Effector memory CD8-positive, alpha-beta T cell (primary cell): Measurements from ENCODE around the gene CFAP47.
"Not testable (repeated sequence)": the region's sequence is repeated elsewhere in the genome, so short reads cannot be mapped to it uniquely, and the experiment has no call there.

ENCODE experiments used
- ATAC-seq: fragments of 150-1000 bp; cut with Tn5 transposase; replicated peaks from 2 replicates; pipeline ENCODE4 v1.10.0; 2021; ENCODE audit warnings: mild to moderate bottlenecking, moderate library complexity
- DNase-seq, 3 experiments: peaks; one replicate each; pipeline ENCODE4 v3.0.0; 2021
- H3K27ac Mint-ChIP-seq, 2 donors: one replicate each; pipeline ENCODE4 v1.8.0; 2022; ENCODE audit warnings: mild to moderate bottlenecking in 2 of 2, mixed read lengths in 2 of 2, moderate library complexity in 2 of 2
- H3K27me3 Mint-ChIP-seq, 2 donors: one replicate each; pipeline ENCODE4 v1.8.0; 2022; ENCODE audit warnings: mixed read lengths in 2 of 2
- H3K36me3 Mint-ChIP-seq: one replicate; pipeline ENCODE4 v1.8.0; 2022; ENCODE audit warnings: mild to moderate bottlenecking, moderate library complexity, mixed read lengths; ENCODE audit not compliant: insufficient read depth
- H3K4me1 Mint-ChIP-seq, 2 donors: one replicate each; pipeline ENCODE4 v1.8.0; 2022; ENCODE audit warnings: low read depth in 2 of 2, mixed read lengths in 2 of 2
- H3K4me3 Mint-ChIP-seq, 2 donors: one replicate each; pipeline ENCODE4 v1.8.0; 2022; ENCODE audit warnings: mild to moderate bottlenecking in 2 of 2, mixed read lengths in 2 of 2, moderate library complexity in 2 of 2
- H3K9me3 Mint-ChIP-seq, 2 donors: one replicate each; pipeline ENCODE4 v1.8.0; 2022; ENCODE audit warnings: mixed read lengths in 2 of 2
- total RNA-seq, 9 experiments: gene quantifications; one replicate each; lab custom pipeline; 2026; lab: John Stamatoyannopoulos, UW

Gene CFAP47, protein sequence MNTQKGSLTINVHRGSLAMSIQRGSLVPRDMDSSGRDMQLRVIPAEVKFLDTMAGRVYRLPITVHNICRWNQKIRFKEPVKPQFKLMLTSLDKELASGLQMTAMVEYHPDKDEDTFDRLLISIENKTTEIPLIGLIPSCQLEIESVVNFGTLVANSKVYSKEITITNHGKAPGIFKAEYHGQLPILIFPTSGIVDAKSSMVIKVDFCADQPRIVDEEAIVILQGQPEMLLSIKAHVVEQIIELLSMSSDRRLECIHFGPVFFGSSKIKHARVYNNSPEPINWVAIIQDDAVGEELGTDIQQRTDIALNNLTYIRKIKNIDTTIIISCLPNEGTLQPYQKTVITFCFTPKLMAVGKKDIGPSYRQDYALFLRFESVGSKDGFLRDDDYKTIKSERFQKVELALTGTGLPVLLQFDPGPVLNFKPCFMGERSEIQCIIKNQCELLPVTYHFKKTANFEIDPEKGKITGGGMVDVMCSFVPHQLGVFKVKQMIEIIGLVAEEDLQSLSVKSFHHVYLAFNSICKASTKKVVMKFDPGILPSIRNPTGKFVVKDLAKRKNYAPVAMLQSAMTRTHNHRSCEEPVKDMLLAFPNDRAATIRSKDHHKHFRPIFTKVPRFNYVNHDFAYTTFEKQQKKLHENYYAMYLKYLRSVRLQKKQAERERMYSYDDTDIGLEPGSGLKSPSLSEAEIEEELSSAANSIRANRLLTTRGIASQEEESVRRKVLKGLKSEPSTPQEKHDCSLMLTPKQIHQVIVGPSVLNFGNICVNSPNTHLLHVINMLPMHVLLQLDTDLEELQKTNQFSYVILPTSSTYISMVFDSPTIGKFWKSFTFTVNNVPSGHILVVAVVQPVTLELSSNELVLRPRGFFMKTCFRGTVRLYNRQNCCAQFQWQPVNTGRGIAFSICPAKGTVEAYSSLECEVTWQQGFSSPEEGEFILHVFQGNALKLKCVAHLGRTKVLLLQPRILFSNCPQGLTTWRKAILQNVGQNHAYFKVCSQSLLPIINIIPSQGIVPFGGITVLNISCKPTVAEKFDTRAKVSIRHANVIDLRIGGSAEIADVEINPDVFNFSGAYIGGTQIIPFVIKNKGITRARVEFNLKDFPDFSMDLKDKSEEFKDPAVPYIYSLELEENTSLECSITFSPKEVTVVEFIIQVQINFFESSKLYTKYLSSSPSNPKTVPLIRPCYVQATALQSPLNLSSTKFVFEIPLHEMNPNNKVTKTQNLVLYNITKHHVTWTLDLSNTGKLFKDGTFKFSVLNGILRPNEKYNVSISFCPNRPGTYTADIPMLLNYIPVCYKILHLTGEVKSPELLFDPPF (N-terminal part only)
- total RNA-seq, result 0 to 0.17 (median 0) reads per million in 9 experiments

DNA sequence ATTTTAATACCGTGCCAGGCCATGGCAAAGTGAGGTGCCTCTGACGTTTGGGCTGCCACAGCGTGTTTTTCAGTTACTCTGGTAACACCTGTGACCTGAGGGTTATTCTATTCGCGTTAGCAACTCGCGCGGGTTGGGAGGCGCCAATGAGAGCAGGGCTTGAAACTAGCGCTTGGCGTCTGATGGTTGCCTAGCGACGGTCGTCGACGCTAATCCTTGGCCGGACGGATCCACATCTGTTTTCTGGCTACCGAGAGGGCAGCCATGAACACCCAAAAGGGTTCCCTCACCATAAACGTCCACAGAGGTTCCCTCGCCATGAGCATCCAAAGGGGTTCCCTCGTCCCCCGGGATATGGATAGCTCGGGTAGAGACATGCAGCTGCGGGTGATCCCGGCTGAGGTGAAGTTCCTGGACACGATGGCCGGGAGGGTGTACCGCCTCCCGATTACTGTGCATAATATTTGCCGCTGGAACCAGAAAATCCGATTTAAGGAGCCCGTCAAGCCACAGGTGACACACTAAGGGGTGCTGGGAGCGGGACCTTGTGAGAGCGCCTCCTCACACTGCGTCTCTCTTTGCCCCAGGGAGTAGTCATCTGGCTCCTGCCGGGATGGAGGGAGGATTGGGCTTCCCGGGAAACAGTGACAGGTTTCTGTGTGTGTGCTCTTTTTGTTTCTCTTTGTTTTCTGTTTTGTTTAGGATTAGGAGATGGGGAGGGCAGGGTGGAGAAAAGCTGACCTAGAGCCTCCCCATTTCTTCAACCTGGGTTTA, at the start of gene CFAP47:
Gene CFAP47, plus strand, starts transcription at position 199 of the 774 bp plus-strand sequence. Its CDS starts 66 bp downstream, at position 265.
- no peak for DNase-seq
- no peaks in the 10 kb centered on the region for H3K27me3 Mint-ChIP-seq
- no peak for ATAC-seq
- H3K4me3 Mint-ChIP-seq, result no peak within 1 kb of the TSS
- H3K9me3 Mint-ChIP-seq, result peaks cover 2 to 14% of the 10 kb centered on the region in 2 donors
- no peaks in the 10 kb centered on the region for H3K36me3 Mint-ChIP-seq
- H3K27ac Mint-ChIP-seq, result no peak within 1 kb of the TSS
- H3K4me1 Mint-ChIP-seq, result no peaks in the 10 kb centered on the region

DNA sequence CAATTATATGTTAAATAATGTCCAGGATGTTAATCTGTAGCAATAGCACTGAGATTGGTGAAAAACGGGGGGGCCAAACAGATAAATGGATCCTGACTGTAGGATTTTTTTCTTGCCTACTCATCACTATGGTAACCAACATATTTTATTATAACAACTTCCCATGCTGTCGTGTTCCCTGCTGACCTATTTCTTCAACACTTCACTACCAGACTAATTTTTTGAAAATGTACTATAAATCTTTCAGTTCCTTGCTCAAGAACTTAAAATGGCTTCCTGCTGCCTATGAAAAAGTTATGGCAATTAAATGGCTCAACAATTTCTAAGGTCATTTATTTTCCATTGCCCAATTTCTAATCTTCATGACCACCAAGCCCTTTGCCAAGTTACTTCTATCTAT, 38.9 kb upstream of the CFAP47 start:
- Mint-ChIP-seq H3K9me3 (peaks cover 0 to 3% of the 10 kb centered on the region in 2 donors), H3K27me3 (no peaks in the 10 kb centered on the region), H3K4me1 (no peaks in the 10 kb centered on the region), H3K4me3 (no peak overlapping the region), H3K36me3 (no peaks in the 10 kb centered on the region), H3K27ac (no peak overlapping the region)
- ATAC-seq (no peak), DNase-seq (no peak)

DNA sequence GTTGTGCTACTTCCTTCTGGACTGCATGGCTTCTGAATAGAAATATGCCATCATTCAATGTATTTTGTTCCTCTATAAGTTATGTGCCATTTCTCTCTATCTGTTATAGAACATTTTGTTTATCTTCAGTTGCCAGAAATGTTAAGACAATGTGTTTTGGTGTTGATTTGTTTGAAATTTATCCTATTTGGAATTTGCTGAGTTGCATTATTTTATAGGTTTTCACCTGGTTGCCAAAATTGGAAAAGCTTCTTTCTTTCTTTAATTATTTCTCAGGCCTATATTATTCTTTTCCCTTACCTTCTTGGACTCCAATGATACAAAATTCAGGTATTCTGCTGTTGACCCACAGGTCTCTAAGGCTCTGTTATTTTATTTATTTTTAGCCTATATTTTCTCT, 33.4 kb upstream of the CFAP47 start:
- Mint-ChIP-seq H3K4me1 (no peaks in the 10 kb centered on the region), H3K36me3 (no peaks in the 10 kb centered on the region), H3K27me3 (no peaks in the 10 kb centered on the region), H3K27ac (no peak overlapping the region), H3K4me3 (no peak overlapping the region), H3K9me3 (no peaks in the 10 kb centered on the region)
- DNase-seq, result no peak
- ATAC-seq, result no peak

DNA sequence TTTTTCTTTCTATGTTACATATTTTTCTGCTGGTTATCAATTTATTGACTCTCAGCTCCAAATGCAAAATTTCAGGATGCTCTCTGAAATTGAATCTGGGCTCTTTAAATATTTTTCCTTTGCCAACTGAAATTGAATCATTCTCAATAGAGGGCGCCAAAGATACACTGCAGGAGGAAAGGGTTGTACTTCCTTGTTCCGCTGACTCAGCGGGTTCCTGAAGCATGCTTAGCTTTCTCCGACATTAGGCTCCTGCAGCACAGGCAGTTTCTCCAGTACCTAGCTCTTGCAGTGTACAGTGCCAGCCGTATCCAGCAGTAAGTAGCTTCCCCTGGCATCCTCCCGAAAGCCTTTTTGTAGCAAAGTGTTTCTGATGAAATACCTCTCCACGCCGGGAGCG, 28.8 kb upstream of the CFAP47 start:
- H3K27me3 Mint-ChIP-seq, result no peaks in the 10 kb centered on the region
- DNase-seq, result no peak

DNA sequence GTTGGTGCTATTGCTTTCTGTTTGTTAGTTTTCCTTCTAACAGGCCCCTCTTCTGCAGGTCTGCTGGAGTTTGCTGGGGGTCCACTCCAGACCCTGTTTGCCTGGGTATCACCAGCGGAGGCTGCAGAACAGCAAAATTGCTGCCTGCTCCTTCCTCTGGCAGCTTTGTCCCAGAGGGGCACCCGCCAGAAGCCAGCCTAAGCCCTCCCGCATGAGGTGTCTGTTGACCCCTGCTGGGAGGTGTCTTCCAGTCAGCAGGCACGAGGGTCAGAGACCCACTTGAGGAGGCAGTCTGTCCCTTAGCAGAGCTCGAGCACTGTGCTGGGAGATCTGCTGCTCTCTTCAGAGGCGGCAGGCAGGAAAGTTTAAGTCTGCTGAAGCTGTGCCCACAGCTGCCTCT, 67.3 kb downstream of the CFAP47 start:
- not testable (repeated sequence) for H3K4me3 Mint-ChIP-seq, H3K36me3 Mint-ChIP-seq, H3K27ac Mint-ChIP-seq, DNase-seq, H3K27me3 Mint-ChIP-seq, H3K4me1 Mint-ChIP-seq, ATAC-seq
- peaks cover 5 to 14% of the 10 kb centered on the region in 2 donors for H3K9me3 Mint-ChIP-seq

More for the DNA sequence above, 28.8 kb upstream of the CFAP47 start:
- no peaks in the 10 kb centered on the region for H3K9me3 Mint-ChIP-seq
- no peak overlapping the region for H3K4me3 Mint-ChIP-seq
- no peaks in the 10 kb centered on the region for H3K4me1 Mint-ChIP-seq
- H3K27ac Mint-ChIP-seq, result no peak overlapping the region
- no peaks in the 10 kb centered on the region for H3K36me3 Mint-ChIP-seq
- no peak for ATAC-seq

DNA sequence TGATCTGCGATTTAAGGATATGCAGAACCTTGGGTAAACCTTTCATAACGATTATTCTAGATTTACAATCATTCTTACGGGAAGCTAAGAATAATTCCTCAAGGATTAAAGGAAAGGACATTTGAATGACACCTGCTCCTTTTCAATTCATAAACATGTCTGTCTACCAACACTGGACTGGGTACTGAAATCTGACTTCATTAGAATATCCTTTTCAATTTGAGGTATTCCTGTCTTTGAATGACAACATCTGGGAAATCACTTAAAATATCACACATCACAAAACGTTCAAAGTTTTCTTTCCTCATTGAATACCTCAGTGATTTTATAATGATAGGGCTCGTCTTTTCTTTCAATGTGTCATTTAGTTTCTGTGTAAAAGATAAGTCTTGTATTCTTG, 87.7 kb downstream of the CFAP47 start:
- ATAC-seq, result no peak
- Mint-ChIP-seq H3K27me3 (no peaks in the 10 kb centered on the region), H3K27ac (no peak overlapping the region), H3K36me3 (no peaks in the 10 kb centered on the region), H3K4me1 (no peaks in the 10 kb centered on the region), H3K9me3 (peaks cover 4 to 7% of the 10 kb centered on the region in 2 donors), H3K4me3 (no peak overlapping the region)
- DNase-seq, result no peak

DNA sequence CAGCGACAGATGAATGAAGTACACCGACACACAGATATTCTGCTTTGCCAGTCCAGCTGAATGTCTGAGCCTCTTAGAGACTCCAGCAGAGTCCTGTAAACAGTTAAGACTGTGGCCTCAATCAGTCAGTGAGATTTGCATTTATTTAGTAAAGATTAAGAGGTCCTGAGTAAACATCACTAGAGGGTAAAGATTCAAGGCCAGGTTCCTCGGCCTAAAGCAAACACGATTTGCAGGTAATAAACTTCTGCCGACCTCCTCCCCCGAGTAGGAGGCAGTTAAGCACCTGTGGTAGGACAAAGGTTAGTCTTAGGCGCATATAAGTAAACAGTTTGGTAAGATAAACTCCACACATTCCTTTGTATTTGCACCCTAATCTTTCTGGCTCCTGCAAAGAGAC, 99.6 kb downstream of the CFAP47 start:
- Mint-ChIP-seq H3K4me1 (no peaks in the 10 kb centered on the region), H3K36me3 (no peaks in the 10 kb centered on the region), H3K27me3 (no peaks in the 10 kb centered on the region), H3K4me3 (no peak overlapping the region), H3K27ac (no peak overlapping the region), H3K9me3 (peaks cover 0 to 2% of the 10 kb centered on the region in 2 donors)
- DNase-seq (no peak), ATAC-seq (no peak)

DNA sequence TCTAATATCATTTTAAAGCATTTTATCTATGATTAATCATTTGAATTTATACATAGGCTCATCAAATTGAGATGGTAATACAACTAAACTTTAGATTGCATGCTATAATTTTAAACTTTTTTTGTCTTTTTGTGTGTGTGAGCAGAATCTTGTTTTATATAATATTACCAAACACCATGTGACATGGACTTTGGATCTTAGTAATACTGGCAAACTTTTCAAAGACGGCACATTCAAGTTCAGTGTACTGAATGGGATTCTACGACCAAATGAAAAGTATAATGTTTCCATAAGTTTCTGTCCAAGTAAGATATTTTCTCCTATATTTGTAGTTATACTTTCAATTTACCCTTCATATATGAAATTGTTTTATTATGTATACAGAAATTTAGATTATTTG, 116.0 kb downstream of the CFAP47 start:
- Mint-ChIP-seq H3K4me1 (no peaks in the 10 kb centered on the region), H3K27me3 (no peaks in the 10 kb centered on the region), H3K4me3 (no peak overlapping the region), H3K36me3 (no peaks in the 10 kb centered on the region), H3K9me3 (peaks cover 0 to 2% of the 10 kb centered on the region in 2 donors), H3K27ac (no peak overlapping the region)
- ATAC-seq (no peak), DNase-seq (no peak)

DNA sequence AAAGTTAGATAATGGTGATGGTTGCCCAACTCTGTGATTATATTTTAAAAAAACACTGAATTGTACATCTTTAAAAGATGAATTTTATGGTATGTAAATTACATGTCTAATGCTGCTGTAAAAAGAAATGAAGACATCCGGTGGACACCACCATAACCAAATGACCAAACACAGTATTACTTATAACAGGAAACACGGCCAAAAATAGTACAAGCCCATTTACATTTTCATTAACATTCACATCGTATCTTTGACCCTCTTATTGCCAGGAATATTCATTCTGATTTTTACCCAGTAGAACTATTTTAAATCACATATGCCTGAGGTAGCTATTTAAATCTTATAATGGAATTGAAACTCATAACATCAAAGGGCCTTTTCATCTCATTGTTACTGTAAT, 143.2 kb downstream of the CFAP47 start:
- Mint-ChIP-seq H3K9me3 (peaks cover 0 to 6% of the 10 kb centered on the region in 2 donors), H3K4me3 (no peak overlapping the region)
- no peak for ATAC-seq

DNA sequence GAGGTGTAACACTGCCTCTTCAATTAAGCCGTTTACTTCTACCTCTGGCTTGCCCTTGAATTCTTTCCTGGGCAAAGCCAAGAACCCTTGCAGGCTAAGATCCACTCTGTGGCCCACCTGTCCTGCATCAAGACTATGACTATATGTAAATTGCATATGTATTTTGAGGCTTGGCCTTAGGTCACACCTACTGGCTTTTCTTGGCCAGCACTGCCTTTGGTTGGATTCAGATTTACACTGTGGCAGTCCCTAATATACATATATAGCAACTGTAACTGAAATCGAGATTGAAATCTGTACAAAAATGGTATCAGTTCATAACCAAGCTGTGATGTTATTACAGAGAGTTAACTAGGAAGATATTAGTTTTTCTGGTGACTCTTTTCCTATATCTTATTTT, 151.5 kb downstream of the CFAP47 start:
- Mint-ChIP-seq H3K27me3 (no peaks in the 10 kb centered on the region), H3K36me3 (no peaks in the 10 kb centered on the region), H3K4me1 (no peaks in the 10 kb centered on the region), H3K27ac (no peak overlapping the region), H3K9me3 (no peaks in the 10 kb centered on the region), H3K4me3 (no peak overlapping the region)
- no peak for DNase-seq
- ATAC-seq, result no peak

More for the DNA sequence above, 143.2 kb downstream of the CFAP47 start:
- Mint-ChIP-seq H3K27ac (no peak overlapping the region), H3K27me3 (no peaks in the 10 kb centered on the region), H3K4me1 (no peaks in the 10 kb centered on the region), H3K36me3 (no peaks in the 10 kb centered on the region)
- no peak for DNase-seq

DNA sequence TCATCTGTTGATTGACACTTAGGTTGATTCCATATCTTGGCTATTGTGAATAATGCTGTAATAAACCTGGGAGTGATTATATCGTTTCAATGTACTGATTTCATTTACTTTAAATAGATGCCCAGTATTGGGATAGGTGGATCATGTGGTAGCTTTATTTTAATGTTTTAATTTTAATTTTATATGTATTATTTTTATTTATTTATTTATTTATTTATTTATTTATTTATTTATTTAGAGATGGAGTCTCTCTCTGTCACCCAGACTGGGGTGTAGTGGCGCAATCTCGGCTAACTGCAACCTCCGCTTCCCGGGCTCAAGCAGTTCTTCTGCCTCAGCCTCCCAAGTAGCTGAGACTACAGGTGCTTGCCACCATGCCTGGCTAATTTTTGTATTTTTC, 155.5 kb downstream of the CFAP47 start:
- not testable (repeated sequence) for H3K36me3 Mint-ChIP-seq, ATAC-seq, DNase-seq, H3K4me3 Mint-ChIP-seq, H3K27me3 Mint-ChIP-seq, H3K4me1 Mint-ChIP-seq, H3K9me3 Mint-ChIP-seq, H3K27ac Mint-ChIP-seq

DNA sequence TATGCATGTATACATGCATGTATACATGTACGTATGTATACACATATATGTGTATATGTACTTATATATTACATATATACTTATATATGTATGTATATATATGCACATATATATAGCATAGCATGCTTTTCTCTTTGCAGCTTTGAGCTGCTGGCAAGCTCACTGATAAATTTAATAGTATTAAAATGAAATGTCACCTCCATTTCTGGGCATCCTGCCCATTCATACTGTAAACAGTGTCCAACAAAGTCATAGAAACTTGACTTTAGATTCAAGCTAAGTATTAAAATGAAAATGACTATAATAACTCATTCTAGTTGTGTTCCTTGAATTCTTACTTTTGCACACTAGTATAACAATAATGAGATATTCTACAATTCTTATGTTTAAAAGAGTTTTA, 163.7 kb downstream of the CFAP47 start:
- Mint-ChIP-seq H3K36me3 (no peaks in the 10 kb centered on the region), H3K9me3 (no peaks in the 10 kb centered on the region), H3K4me3 (no peak overlapping the region), H3K27ac (no peak overlapping the region), H3K27me3 (no peaks in the 10 kb centered on the region), H3K4me1 (no peaks in the 10 kb centered on the region)
- no peak for DNase-seq
- ATAC-seq, result no peak
